CD4-positive, alpha-beta T cell treated with Interleukin-10 for 1 hour (primary cell): ENCODE results near the gene SMIM9.

Experiments
- DNase-seq: peaks from one replicate; pipeline ENCODE4 v3.0.0-alpha.2; 2020

Gene SMIM9

DNA sequence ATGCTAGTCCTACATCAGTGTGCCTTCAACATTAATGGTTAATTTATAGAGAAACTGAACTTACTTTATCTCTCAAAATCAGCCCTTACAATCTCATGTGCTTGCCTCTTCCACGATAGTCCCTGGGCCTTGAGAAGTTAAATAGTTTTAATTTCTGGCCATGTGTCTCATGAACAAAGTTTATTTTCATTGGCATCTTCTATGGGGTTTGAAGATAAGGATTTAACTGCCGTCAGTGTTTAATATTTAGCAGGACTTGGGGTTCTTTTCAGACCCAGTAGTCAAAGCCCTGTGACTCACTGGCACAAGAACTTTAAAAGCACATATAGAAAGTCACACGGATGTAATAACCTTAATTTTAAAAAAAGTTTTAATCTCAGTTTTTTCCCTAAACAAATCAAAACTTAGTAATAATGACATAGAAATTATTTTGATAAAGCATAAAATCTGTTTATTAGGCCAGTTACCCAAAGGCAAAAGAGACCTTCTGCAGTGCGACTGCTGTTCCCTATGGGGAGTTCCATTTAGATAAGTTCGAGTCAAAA is 19.1 kb downstream of the SMIM9 start:
- DNase-seq: no peak

- DNase-seq: no peak
These were observed 20.7 kb downstream of the SMIM9 start for GRCh38 chrX:154813801-154814200.

DNA sequence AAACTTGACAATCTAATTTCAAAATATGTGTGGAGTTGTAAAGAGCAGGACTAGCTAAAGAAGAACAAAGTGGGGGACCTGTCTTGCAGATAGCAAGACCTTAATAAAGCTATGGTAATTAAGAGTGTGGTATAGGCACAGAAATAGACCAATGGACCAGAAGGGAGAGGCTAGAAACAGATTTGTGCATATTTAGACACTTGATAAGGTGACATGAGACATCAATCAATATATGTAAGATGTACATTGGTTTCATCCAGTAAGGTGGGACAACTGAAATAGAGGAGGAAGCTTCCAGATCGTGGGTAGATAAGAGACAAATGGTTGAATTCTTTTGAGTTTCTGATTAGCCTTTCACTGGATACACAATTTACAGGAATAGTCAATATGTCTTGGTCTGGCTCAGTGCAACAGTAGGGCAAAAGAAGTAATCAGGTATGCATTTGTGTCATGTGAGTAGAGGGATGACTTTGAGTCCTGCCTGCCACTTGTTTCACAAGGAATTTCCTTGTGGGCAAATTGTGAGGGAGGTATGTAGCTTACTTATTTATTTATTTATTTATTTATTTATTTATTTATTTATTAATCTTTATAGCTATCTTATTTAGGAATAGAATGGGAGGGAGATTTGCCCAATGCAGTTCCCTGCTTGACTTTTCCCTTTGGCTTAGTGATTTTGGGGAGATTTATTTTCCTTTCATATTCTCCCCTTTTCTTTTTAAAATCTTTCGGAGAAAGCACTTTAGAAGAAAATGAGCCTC is 21.9 kb downstream of the SMIM9 start:
- DNase-seq: no peak

DNA sequence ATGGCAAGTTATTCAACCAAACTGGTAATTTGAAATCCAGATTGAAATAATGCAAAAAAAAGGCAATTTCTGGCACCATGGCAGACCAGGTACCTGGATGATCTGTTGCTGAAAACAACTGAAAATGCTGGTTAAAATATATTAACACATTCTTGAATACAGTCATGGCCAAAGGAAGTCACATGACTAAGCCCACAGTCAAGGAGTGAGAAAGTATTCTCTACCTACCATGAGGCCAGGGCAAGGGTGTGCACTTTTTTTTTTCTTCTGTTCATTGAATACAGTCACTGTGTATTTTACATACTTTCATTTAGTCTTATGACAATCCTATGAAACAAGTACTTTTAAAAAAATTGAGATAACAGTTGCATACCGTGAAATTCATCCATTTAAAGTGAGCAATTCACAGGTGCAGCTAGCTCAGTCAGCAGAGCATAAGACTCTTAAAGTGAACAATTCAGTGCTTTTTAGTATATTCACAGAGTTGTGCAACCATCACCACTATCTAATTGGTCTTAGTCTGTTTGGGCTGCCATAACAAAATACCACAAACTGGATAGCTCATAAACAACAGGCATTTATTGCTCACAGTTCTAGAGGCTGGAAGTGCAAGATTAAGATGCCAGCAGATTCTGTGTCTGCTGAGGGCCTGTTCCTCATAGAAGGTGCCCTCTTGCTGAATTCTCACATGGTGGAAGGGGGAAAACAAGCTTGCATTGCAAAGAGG is 24.4 kb downstream of the SMIM9 start:
- DNase-seq: no peak

- DNase-seq: no peak
These were observed 27.5 kb downstream of the SMIM9 start for GRCh38 chrX:154806837-154807501.

GRCh38 chrX:154805696-154806091 is 28.8 kb downstream of the SMIM9 start:
- DNase-seq: no peak

DNA sequence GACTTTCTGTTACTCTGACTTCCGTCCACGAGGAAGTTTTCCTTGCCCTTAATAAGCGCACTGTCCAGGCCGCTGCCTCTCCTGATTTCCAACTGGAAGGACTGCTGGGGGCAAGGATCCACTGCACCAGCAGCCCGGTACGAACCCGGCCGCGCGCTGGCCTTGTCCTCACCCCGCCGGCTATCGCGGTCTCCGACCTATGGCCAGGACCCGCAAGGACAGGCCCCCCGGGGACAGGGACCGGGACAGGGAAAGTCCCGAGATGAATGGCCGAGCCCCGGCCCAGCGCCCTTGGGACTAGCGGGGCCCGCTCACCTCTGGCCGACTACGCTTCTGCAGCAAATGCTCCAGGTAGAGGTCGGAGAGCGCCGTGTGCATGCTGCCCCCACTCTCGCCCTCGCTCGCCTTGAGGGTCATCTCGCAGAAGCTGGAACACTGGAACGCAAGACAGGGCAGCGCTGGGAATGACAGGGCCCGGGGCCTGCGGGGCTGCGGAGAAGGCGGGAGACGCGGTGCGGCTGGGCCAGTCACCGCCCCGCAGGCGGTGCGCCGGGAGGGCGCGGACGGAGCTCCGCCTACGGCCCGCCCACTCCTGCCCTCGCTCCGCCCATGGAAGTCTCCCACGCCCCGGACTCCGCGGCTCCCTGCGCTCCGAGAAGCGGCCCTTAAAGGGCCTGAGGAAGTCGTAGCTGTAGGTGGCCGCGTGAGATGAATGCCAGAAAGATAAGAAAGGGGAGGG is 29.3 kb downstream of the SMIM9 start, which contains the start of gene MPP1:
Gene MPP1, minus strand, starts transcription at position 529 of the 739 bp plus-strand sequence. Its CDS starts 112 bp downstream, at position 417.
- DNase-seq: peak; percentile 80

- DNase-seq: no peak
These were observed 30.1 kb downstream of the SMIM9 start for GRCh38 chrX:154804261-154804956.

- no peak for DNase-seq
These were observed 31.5 kb downstream of the SMIM9 start for GRCh38 chrX:154802947-154803346.

GRCh38 chrX:154800478-154801210 is 33.8 kb downstream of the SMIM9 start:
- no peak for DNase-seq

DNA sequence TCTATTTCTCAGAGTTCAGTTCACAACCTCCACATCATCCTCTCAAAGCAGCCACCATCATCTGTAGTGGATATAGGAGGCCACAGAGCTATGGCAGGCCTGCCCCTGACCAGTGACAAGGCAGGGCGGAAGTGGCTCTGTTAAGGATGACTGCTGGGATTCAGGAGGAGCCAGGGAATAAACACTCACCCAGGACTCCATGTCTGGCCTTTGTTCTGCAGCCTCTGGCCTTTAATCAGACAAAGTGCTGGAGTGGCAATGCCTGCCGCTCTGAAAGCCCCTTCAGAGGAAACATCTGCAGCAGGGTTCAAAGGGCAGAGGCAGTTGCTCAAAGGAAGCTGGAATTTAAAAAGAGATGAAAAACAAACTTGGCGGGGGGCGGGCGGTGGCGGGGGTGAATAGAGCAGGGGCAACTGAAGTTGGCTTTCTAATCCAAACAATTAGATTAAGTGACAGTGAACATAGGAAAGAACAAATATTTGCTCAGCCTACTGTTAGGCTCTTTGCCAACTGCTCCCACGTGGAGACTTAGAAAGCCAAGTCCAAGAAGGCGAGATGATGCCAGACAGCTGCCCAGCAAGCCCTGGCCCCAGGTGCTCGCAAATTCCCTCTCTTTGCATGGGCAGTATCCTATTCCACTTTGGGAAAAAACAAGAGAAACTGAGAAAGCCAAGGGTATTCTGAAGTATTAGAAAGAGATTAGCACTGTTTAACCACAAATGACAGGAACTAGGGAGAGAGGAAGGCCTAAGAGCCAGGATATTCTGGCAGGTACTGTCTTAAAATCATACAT is 34.7 kb downstream of the SMIM9 start:
- DNase-seq: no peak

- no peak for DNase-seq
These were observed 37.5 kb downstream of the SMIM9 start for GRCh38 chrX:154797006-154797405.

DNA sequence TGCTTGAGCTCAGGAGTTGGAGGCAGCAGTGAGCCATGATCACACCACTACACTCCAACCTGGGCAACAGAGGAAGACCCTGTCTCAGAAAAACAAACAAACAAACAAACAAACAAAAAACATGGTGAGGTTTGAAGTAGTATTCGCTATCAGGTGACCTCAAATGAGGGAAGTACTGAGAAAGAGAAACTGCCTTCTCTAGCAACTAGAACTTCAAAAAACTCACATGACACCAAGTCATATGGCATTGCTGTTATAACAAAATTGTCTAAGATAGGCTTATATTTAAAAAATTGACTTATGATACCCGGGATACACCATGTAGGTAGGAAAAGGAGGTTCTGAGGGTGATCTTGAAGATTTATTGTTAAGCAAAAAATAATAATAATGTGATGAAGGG is 39.4 kb downstream of the SMIM9 start:
- DNase-seq: no peak

- DNase-seq: no peak
These were observed 41.2 kb downstream of the SMIM9 start for GRCh38 chrX:154793084-154793795.

GRCh38 chrX:154791939-154792338 is 42.5 kb downstream of the SMIM9 start:
- no peak for DNase-seq

GRCh38 chrX:154791467-154791866 is 43.0 kb downstream of the SMIM9 start:
- no peak for DNase-seq

DNA sequence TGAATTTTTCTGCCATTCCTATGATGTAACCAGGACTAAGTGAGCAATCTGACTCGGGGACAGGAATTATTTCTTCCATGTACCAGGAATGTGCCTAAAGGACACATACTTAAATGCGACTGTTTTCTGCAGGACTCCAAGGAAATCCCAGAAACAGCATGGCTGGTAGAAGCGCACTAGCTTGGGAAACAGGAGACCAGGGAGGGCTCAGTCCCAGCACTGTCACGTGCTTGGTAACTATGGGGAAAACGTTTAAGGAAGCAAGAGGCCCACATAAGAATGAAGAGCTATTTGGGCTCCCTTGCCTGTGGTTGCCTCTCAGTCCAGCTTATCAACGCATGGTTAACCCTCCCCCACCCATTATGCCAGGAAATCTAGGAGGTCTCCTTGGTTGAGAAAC is 48.7 kb downstream of the SMIM9 start:
- DNase-seq: no peak

- DNase-seq: no peak
These were observed 50.1 kb downstream of the SMIM9 start for GRCh38 chrX:154784149-154784995.

DNA sequence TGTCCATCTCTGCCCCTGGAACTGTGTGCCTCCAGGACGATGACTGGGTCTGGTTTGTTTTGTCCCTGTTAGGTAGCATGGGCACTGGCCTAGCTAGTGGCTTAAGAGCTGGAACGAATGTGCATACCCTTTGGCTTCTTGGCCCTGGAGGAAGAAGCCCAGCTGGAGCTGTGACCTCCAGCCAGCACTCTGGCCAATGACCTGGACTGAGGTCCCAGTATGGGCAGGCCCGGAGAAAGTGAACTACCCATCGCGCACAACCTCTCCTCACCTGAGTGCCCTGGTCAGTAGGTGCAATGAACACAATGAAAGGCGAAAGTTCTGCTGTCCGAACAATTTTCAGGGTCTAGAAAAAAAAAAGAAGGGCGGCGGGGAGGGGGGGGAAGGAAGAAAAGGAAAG is 53.5 kb downstream of the SMIM9 start:
- no peak for DNase-seq
